Heart right ventricle (tissue), 16 donors: ENCODE data around the gene FBLN2. TPM values are rescaled to one million over a fixed set of nuclear protein-coding genes. Genes with fewer than 3 reads are reported as not detected.

Experiments used
- ATAC-seq, 8 donors: fragments of 200-7000 bp; cut with Tn5 transposase; one replicate each; pipeline ENCODE4 v1.9.1; 2020; ENCODE audit warnings: mild to moderate bottlenecking in 8 of 8, moderate library complexity in 8 of 8, moderate number of reproducible peaks in 1 of 8
- DNase-seq, 2 donors: peaks; one replicate each; pipeline ENCODE4 v3.0.0-alpha.2; 2020
- H3K27ac ChIP-seq, 10 donors: fragments of 200-600 bp; sonication (generic) in 2 of 10; one replicate each; pipeline versions ENCODE4 v1.5.0 to v1.8.0; 2020 to 2022; ENCODE audit warnings: mild to moderate bottlenecking in 3 of 10
- H3K27me3 ChIP-seq, 7 donors: fragments of 200-600 bp; one replicate each; pipeline ENCODE4 v1.8.0; 2021 to 2022; ENCODE audit warnings: mild to moderate bottlenecking in 2 of 7
- H3K36me3 ChIP-seq, 9 donors: fragments of 200-600 bp; sonication (generic) in 1 of 9; one replicate each; pipeline versions ENCODE4 v1.5.0 to v1.8.0; 2020 to 2022; ENCODE audit warnings: mild to moderate bottlenecking in 2 of 9
- H3K4me1 ChIP-seq, 9 donors: fragments of 200-600 bp; sonication (generic) in 1 of 9; one replicate each; pipeline versions ENCODE4 v1.5.0 to v1.8.0; 2020 to 2022; ENCODE audit warnings: mild to moderate bottlenecking in 4 of 9
- H3K4me3 ChIP-seq, 10 donors: fragments of 200-600 bp; sonication (generic) in 2 of 10; one replicate each; pipeline versions ENCODE4 v1.5.0 to v1.8.0; 2020 to 2022; ENCODE audit warnings: mild to moderate bottlenecking in 7 of 10, moderate library complexity in 2 of 10
- H3K9me3 ChIP-seq, 11 donors: fragments of 200-600 bp in 10 of 11; sonication (generic) in 2 of 11; one replicate each; pipeline versions ENCODE4 v1.5.0 to v1.8.0; 2013 to 2022; ENCODE audit warnings: mild to moderate bottlenecking in 2 of 11, control low read depth in 1 of 11, moderate library complexity in 1 of 11
- WGBS, 2 donors: extraction: QIAGEN DNeasy Blood & Tissue Kit; methylation state at CpG; one replicate each; pipeline ENCODE4 v1.1.7; 2013; ENCODE audit warnings: inconsistent platforms in 1 of 2; 5-methylcytosine and 5-hydroxymethylcytosine counted together
- intact Hi-C, 10 donors: fragments of 100-400 bp; cut with DNase I; formaldehyde crosslinking; loops; one replicate each; pipeline versions ENCODE4 v1.11.1 to v1.14.2; 2022
- polyA plus RNA-seq, 2 donors: library from polyadenylated mRNA; stranded (reverse); fragments of 200-250 nt; gene quantifications; one replicate each; pipeline ENCODE4 v1.2.3, GENCODE V29; 2013
- total RNA-seq, 10 donors: library from RNA; stranded (reverse); fragmentation: NEBNext Ultra II Directional in 3 of 10; extraction: Animal tissue kit (Norgen Biotek cat#: 25700) in 3 of 10; gene quantifications; one replicate each; pipeline versions ENCODE4 v1.2.1 to v1.2.4, GENCODE V29; 2021 to 2023
- TF ChIP-seq, protein P1 (sequence below), 9 donors: fragments of 200-600 bp; sonication (generic) in 2 of 9; IDR thresholded peaks; one replicate each; pipeline versions ENCODE4 v1.5.0 to v1.8.0; 2021 to 2022; ENCODE audit warnings: antibody characterized with exemption in 9 of 9, mild to moderate bottlenecking in 5 of 9, moderate library complexity in 1 of 9
- donor health status: Arrhythmogenic right ventricular cardiomyopathy.
- donor health status: ischemic (EF 13 %, LVEDD 7.1; RV severe dilation, severe dysfunction).
- donor health status: healthy with polysubstance abuse.
- donor health status: DM: no; HTN: yes; CAD: no.
- donor health status: DM: no; HTN: no; CAD: no.
- donor health status: ischemic (EF 25% LVEDD 6.9; RV normal size, moderate dysfunction).
- donor health status: ischemic (EF 25% LVEDD 5.7; RV mildly dilated, moderate dysfunction).
- donor health status: healthy.
- donor health status: DM: yes; HTN: yes; CAD: no.
- donor health status: Ischemic cardiomyopathy.
- donor health status: ischemic (EF 35%, LVEDD 5.7; RV mildly dilated, moderate dysfunction).
- donor health status: nonischemic (EF 11% LVEDD 7.7; RV severe dilation, severe dysfunction).
- donor health status: DM: yes; HTN: yes; CAD: no.
- donor health status: PGD.
- donor health status: ischemic (EF 29% LVEDD 5.4; RV normal size, mild dysfunction).
- donor health status: nonischemic (EF 23%, LVEDD 6.1; RV moderate dilation, normal function).

Gene FBLN2
- total and polyA plus RNA-seq, 12 donors, result 20.7 to 78.9 (median 47.0) TPM

DNA sequence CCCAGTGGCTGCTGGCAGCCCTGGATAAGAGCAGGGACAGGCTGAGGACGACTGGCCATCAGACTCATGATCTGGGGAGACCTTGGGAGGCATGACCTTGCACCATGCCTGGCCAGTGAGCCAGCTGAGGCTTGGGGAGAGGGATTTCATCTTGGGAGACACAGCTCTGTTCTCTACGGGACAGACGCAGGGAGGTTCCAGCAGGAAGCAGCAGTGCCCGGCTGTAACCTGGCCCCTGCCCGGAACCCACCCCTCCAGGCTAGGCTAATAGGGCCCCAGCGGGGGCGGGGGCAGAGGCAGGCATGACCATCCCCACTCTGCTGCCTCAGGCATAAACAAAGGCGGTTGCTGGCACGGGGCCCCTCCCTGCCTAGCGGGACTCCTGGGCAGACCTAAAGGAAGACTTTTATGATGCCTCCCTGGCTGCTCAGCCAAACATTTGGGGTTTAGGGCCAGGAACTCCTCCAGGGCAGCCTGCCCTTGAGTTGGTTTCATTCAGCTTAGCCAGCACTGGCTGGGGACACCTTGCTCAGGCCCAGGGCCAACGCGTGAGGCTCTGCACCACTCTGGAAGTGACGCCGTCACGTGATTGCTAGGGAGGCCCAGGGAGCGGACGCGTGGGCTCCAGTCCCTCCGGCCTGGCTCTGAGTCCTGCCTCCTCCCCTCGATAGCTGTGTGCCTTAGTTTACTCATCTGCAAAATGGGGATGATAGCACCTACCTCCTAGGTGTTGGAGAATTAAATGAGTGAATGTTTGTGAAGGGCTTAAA is 41.2 kb upstream of the FBLN2 start:
- intact Hi-C loops, result no loop called here
- DNase-seq, result no peak
- 62 to 67% methylated on average over 20 of the region's 20 CpGs for WGBS, 2 donors
- Histone ChIP-seq H3K9me3 (no peaks in the 10 kb centered on the region), H3K4me3 (no peak overlapping the region), H3K36me3 (peaks cover 0 to 13% (median 0%) of the 10 kb centered on the region in 9 donors), H3K27ac (no peak overlapping the region), H3K4me1 (peaks cover 0 to 6% (median 0%) of the 10 kb centered on the region in 9 donors), H3K27me3 (no peaks in the 10 kb centered on the region)
- TF ChIP-seq, protein P1, sequence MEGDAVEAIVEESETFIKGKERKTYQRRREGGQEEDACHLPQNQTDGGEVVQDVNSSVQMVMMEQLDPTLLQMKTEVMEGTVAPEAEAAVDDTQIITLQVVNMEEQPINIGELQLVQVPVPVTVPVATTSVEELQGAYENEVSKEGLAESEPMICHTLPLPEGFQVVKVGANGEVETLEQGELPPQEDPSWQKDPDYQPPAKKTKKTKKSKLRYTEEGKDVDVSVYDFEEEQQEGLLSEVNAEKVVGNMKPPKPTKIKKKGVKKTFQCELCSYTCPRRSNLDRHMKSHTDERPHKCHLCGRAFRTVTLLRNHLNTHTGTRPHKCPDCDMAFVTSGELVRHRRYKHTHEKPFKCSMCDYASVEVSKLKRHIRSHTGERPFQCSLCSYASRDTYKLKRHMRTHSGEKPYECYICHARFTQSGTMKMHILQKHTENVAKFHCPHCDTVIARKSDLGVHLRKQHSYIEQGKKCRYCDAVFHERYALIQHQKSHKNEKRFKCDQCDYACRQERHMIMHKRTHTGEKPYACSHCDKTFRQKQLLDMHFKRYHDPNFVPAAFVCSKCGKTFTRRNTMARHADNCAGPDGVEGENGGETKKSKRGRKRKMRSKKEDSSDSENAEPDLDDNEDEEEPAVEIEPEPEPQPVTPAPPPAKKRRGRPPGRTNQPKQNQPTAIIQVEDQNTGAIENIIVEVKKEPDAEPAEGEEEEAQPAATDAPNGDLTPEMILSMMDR (IDR thresholded peaks at IDR 0.05), result no peak
- ATAC-seq, result peak in 6 of 8 donors; percentile 13 to 58 (median 46)

DNA sequence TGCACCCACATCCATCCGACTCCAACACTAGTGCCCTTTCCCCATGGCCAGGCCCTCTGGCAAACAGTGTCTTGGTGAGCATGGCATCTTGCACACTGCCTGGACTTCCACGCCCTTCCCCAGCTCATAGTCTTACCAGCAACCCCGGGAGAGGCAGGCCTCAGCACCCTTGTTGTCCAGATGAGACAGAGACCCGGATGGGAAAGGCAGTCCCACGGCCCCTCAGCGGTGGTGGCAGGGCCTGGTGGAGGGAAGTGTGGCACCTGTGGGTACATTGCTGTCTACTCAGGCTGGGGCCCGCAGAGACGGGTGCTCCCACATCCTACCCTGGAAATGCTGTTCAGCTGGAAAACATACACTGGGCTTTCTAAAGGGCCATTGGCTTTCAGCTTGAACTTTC is 40.4 kb upstream of the FBLN2 start:
- ATAC-seq (no peak), DNase-seq (no peak)
- Histone ChIP-seq H3K4me3 (no peak overlapping the region), H3K36me3 (peaks cover 0 to 7% (median 0%) of the 10 kb centered on the region in 9 donors), H3K9me3 (no peaks in the 10 kb centered on the region), H3K27ac (no peak overlapping the region), H3K4me1 (peaks cover 0 to 10% (median 0%) of the 10 kb centered on the region in 9 donors), H3K27me3 (no peaks in the 10 kb centered on the region)
- 93 to 95% methylated on average over 8 of the region's 8 CpGs for WGBS, 2 donors
- TF ChIP-seq, protein P1 (IDR thresholded peaks at IDR 0.05), result no peak
- intact Hi-C loops, result no loop called here

DNA sequence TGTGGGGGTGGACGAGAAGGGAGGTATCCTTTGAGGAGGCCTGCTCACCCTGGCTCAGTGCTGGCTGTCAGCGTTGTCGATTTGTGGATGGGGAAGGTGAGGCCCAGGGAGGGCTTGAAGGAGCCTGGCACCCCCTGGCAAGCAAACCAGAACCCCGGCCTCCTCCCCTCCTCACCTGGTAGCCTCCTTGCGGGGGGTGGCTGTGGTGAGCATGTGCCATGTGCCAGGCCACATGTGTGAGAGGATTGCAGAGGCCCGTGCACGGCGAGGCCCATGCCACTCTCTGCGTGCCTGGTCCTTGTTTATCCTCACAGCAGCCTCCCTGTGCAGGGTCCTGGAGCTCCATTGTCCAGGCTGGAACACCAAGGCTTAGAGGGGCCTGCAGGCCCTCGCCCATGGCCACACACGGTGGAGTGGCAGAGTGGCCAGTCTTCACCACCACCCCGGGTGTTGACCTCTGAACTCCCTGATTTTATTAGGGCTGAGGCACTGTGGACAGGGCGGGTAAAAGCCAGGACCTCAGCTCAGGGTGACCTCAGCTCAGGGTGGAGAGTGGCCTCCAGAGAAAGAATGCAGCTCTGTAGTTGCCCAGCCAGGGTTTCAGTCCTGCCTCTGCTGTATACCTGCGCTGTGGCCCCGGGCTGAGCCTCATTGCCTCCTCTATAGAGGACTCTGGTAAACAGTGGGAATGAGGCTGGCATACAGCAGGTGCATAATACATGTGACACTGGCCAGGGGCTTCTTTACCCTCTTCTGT is 39.7 kb upstream of the FBLN2 start:
- Histone ChIP-seq H3K27me3 (no peaks in the 10 kb centered on the region), H3K36me3 (peaks cover 0 to 4% (median 0%) of the 10 kb centered on the region in 9 donors), H3K9me3 (no peaks in the 10 kb centered on the region), H3K27ac (no peak overlapping the region), H3K4me1 (peaks cover 0 to 10% (median 0%) of the 10 kb centered on the region in 9 donors), H3K4me3 (no peak overlapping the region)
- 87 to 92% methylated on average over 15 of the region's 15 CpGs for WGBS, 2 donors
- ATAC-seq (no peak), DNase-seq (no peak)
- intact Hi-C loops, result no loop called here
- TF ChIP-seq, protein P1 (IDR thresholded peaks at IDR 0.05), result no peak

DNA sequence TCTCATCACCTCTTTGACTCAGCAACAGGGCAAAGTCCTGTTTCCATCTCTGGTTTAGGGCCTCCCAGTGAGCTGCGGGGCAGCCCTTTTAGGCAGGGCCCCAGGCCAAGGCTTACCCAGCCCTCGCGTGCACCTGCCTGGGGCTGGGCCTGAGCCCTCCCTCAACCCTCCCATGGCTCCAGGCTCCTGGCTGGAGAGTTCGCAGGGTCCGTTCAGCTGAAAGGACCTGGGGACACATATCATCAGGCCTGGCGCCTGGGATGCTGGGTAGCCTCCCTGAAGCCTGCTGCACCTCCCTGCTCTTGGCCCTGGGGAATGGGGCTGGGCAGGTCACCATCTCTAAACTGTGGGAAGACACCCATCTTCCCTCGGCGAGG is 39.1 kb upstream of the FBLN2 start:
- WGBS, 2 donors, result 91 to 96% methylated on average over 8 of the region's 8 CpGs
- DNase-seq (no peak), ATAC-seq (no peak)
- H3K9me3 ChIP-seq, result no peaks in the 10 kb centered on the region
- H3K36me3 ChIP-seq, result no peaks in the 10 kb centered on the region
- H3K27ac ChIP-seq, result no peak overlapping the region
- peaks cover 0 to 10% (median 0%) of the 10 kb centered on the region in 9 donors for H3K4me1 ChIP-seq
- no peak overlapping the region for H3K4me3 ChIP-seq
- intact Hi-C loops, result no loop called here
- H3K27me3 ChIP-seq, result no peaks in the 10 kb centered on the region
- TF ChIP-seq, protein P1 (IDR thresholded peaks at IDR 0.05), result no peak
